K562 (cell line): ENCODE results near the gene DCTN5. TPM values are rescaled to one million over a fixed set of nuclear protein-coding genes. Genes with fewer than 3 reads are reported as not detected.
A peak's percentile ranks its signal among the peaks of the same experiment; 100 is the strongest.

Experiments used
- ARID3A ChIP-seq: IDR thresholded peaks from 2 replicates; pipeline ENCODE4 v1.6.1; 2012; ENCODE audit warnings: low read depth, low read length, improper control_type of control experiment, borderline replicate concordance
- CAMTA2 ChIP-seq: fragments of 250-450 bp; sonication (Bioruptor Pico); conservative IDR thresholded peaks from 2 replicates; pipeline ENCODE4 v1.5.1; 2022
- CEBPB ChIP-seq: fragments of 450-650 bp; IDR thresholded peaks from 2 replicates; pipeline ENCODE4 v1.6.1; 2016; ENCODE audit warnings: missing genetic modification characterization, missing compliant biosample characterization
- EP300 ChIP-seq: IDR thresholded peaks from 2 replicates; pipeline ENCODE4 v1.6.1; 2012; ENCODE audit warnings: low read length, improper control_type of control experiment
- FOXJ3 ChIP-seq: sonication (generic); formaldehyde crosslinking; IDR thresholded peaks from 2 replicates; pipeline ENCODE4 v1.4.0; 2020; ENCODE audit warnings: mild to moderate bottlenecking, missing genetic modification reagents
- GABPB1 ChIP-seq: sonication (generic); formaldehyde crosslinking; IDR thresholded peaks from 2 replicates; pipeline ENCODE4 v1.8.0; 2022; ENCODE audit warnings: mild to moderate bottlenecking, missing genetic modification reagents
- HNRNPL ChIP-seq: fragments of 200-400 bp; formaldehyde crosslinking; IDR thresholded peaks from 2 replicates; pipeline ENCODE4 v1.6.1; 2017; ENCODE audit warnings: low read depth, mild to moderate bottlenecking, low read length
- HNRNPLL ChIP-seq: fragments of 200-400 bp; formaldehyde crosslinking; IDR thresholded peaks from 2 replicates; pipeline ENCODE4 v1.6.1; 2017; ENCODE audit warnings: low read length, low read depth, mild to moderate bottlenecking; ENCODE audit not compliant: poor library complexity, severe bottlenecking
- KAT8 ChIP-seq: fragments of 450-650 bp; IDR thresholded peaks from 2 replicates; pipeline ENCODE4 v1.6.1; 2016; ENCODE audit warnings: low read depth, mild to moderate bottlenecking
- NFE2 ChIP-seq: IDR thresholded peaks from 2 replicates; pipeline ENCODE4 v1.6.1; 2014; ENCODE audit warnings: antibody characterized with exemption, low read depth
- NFIC ChIP-seq: fragments of 450-650 bp; IDR thresholded peaks from 2 replicates; pipeline ENCODE4 v1.6.1; 2017; ENCODE audit warnings: mild to moderate bottlenecking, inconsistent platforms
- PRPF4 ChIP-seq: fragments of 200-400 bp; formaldehyde crosslinking; IDR thresholded peaks from one replicate; pipeline ENCODE4 v1.6.1; 2017; ENCODE audit warnings: low read length, low read depth, mild to moderate bottlenecking; ENCODE audit not compliant: insufficient read depth, poor library complexity, severe bottlenecking
- RBFOX2 ChIP-seq: fragments of 200-400 bp; formaldehyde crosslinking; IDR thresholded peaks from 2 replicates; pipeline ENCODE4 v1.6.1; 2017; ENCODE audit warnings: low read depth, mild to moderate bottlenecking, low read length, moderate library complexity
- SREBF2 ChIP-seq: sonication (generic); formaldehyde crosslinking; IDR thresholded peaks from 2 replicates; pipeline ENCODE4 v1.4.0; 2020; ENCODE audit warnings: mild to moderate bottlenecking, missing genetic modification reagents
- TCFL5 ChIP-seq: fragments of 250-450 bp; sonication (Bioruptor Pico); conservative IDR thresholded peaks from 2 replicates; pipeline ENCODE4 v1.6.1; 2021; ENCODE audit warnings: mild to moderate bottlenecking, moderate library complexity, matching md5 sums
- USF1 ChIP-seq: sonication (generic); formaldehyde crosslinking; IDR thresholded peaks from 2 replicates; pipeline ENCODE4 v1.9.0; 2022; ENCODE audit warnings: mild to moderate bottlenecking, missing genetic modification reagents
- ZNF347 ChIP-seq: fragments of 450-650 bp; formaldehyde crosslinking; IDR thresholded peaks from 2 replicates; pipeline ENCODE4 v1.4.0; 2020; ENCODE audit warnings: low read depth, mild to moderate bottlenecking, moderate library complexity
- ZNF589 ChIP-seq: fragments of 200-800 bp; sonication (Bioruptor generic); IDR thresholded peaks from 2 replicates; pipeline ENCODE4 v1.6.1; 2016; ENCODE audit warnings: low read depth, missing genetic modification characterization, missing compliant biosample characterization
- polyA plus RNA-seq, 8 experiments: library from polyadenylated mRNA; depleted of rRNA in 4 of 8; stranded (reverse) in 5 of 8; unstranded in 3 of 8; fragments of >200 nt; fragmentation: Nextera tagmentation in 2 of 8; fragmentation: Illumina TruSeq in 1 of 8; extraction: Ambion mirVana in 2 of 8; extraction: Trizol in 1 of 8; gene quantifications; 2 replicates each; pipeline versions ENCODE4 v1.2.1 to v1.2.3, GENCODE V29; 2011 to 2014; ENCODE audit warnings: inconsistent platforms in 1 of 8, missing spikeins in 1 of 8
- total RNA-seq, 7 experiments: library from RNA; depleted of rRNA in 6 of 7; stranded (reverse); fragments of >200 nt in 6 of 7; fragmentation: Illumina TruSeq in 2 of 7; extraction: Trizol in 2 of 7; gene quantifications; 2 replicates each; pipeline versions ENCODE4 v1.2.1 to v1.2.3, GENCODE V29; 2011 to 2021; ENCODE audit warnings: low replicate concordance in 1 of 7
- TF ChIP-seq, protein P1 (sequence below): sonication (generic); formaldehyde crosslinking; IDR thresholded peaks from 2 replicates; pipeline ENCODE4 v1.8.0; 2023; ENCODE audit warnings: mild to moderate bottlenecking, missing genetic modification reagents
- TF ChIP-seq, protein P2 (sequence below): sonication (generic); formaldehyde crosslinking; IDR thresholded peaks from 2 replicates; pipeline ENCODE4 v1.9.0; 2022; ENCODE audit warnings: mild to moderate bottlenecking, missing genetic modification reagents
- TF ChIP-seq, protein P3 (sequence below): IDR thresholded peaks from 2 replicates; pipeline ENCODE4 v1.6.1; 2011; ENCODE audit not compliant: insufficient read length; ENCODE audit errors: extremely low read depth

The DCTN5 gene
- total and polyA plus RNA-seq, 9 of the 15 experiments (the other 6 are each of a cell fraction or from before 2014, with no cell fraction given), result 35.8 to 149 (median 75.9) TPM

GRCh38 chr16:23678430-23679273, 37.4 kb downstream of the DCTN5 start, which contains the start of gene PLK1 (continued):
- TF ChIP-seq ARID3A (no peak), SREBF2 (CRISPR knock-in tag) (no peak), CEBPB (tag) (no peak), ZNF347 (CRISPR knock-in tag) (no peak), USF1 (CRISPR knock-in tag) (peak; percentile 41; the same call in 1 of the 2 replicates), PRPF4 (no peak), ZNF589 (CRISPR knock-in tag) (no peak), FOXJ3 (CRISPR knock-in tag) (no peak), HNRNPL (no peak), CAMTA2 (CRISPR knock-in tag) (no peak), EP300 (no peak), NFE2 (no peak; the same call in 1 of the 2 replicates), KAT8 (no peak), GABPB1 (CRISPR knock-in tag) (no peak; the same call in 1 of the 2 replicates), HNRNPLL (peak; percentile 95), RBFOX2 (peak; percentile 96), NFIC (no peak), TCFL5 (CRISPR knock-in tag) (0 out of 2 replicates have a peak, but pooled peaks have one; percentile 9)
- TF ChIP-seq, protein P1, sequence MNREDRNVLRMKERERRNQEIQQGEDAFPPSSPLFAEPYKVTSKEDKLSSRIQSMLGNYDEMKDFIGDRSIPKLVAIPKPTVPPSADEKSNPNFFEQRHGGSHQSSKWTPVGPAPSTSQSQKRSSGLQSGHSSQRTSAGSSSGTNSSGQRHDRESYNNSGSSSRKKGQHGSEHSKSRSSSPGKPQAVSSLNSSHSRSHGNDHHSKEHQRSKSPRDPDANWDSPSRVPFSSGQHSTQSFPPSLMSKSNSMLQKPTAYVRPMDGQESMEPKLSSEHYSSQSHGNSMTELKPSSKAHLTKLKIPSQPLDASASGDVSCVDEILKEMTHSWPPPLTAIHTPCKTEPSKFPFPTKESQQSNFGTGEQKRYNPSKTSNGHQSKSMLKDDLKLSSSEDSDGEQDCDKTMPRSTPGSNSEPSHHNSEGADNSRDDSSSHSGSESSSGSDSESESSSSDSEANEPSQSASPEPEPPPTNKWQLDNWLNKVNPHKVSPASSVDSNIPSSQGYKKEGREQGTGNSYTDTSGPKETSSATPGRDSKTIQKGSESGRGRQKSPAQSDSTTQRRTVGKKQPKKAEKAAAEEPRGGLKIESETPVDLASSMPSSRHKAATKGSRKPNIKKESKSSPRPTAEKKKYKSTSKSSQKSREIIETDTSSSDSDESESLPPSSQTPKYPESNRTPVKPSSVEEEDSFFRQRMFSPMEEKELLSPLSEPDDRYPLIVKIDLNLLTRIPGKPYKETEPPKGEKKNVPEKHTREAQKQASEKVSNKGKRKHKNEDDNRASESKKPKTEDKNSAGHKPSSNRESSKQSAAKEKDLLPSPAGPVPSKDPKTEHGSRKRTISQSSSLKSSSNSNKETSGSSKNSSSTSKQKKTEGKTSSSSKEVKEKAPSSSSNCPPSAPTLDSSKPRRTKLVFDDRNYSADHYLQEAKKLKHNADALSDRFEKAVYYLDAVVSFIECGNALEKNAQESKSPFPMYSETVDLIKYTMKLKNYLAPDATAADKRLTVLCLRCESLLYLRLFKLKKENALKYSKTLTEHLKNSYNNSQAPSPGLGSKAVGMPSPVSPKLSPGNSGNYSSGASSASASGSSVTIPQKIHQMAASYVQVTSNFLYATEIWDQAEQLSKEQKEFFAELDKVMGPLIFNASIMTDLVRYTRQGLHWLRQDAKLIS (CRISPR knock-in tag), result no peak; the same call in none of the 2 replicates
- TF ChIP-seq, protein P2, sequence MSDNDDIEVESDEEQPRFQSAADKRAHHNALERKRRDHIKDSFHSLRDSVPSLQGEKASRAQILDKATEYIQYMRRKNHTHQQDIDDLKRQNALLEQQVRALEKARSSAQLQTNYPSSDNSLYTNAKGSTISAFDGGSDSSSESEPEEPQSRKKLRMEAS (CRISPR knock-in tag), result peak; percentile 96
- TF ChIP-seq, protein P3, sequence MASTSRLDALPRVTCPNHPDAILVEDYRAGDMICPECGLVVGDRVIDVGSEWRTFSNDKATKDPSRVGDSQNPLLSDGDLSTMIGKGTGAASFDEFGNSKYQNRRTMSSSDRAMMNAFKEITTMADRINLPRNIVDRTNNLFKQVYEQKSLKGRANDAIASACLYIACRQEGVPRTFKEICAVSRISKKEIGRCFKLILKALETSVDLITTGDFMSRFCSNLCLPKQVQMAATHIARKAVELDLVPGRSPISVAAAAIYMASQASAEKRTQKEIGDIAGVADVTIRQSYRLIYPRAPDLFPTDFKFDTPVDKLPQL, result no peak
